Tibial nerve (tissue), 4 donors: ENCODE data around the gene CEP85.

Experiments
- CTCF ChIP-seq, 5 experiments: fragments of 200-600 bp in 3 of 5; fragments of 450-650 bp in 2 of 5; sonication (generic) in 3 of 5; IDR thresholded peaks; one replicate each; pipeline ENCODE4 v1.5.1; 2016 to 2019; ENCODE audit warnings: antibody characterized with exemption in 5 of 5, mild to moderate bottlenecking in 3 of 5, moderate library complexity in 2 of 5
- EP300 ChIP-seq, 2 donors: sonication (generic); formaldehyde crosslinking; IDR thresholded peaks; one replicate each; pipeline ENCODE4 v1.6.1; 2017; ENCODE audit warnings: antibody characterized with exemption in 2 of 2, mild to moderate bottlenecking in 1 of 2
- POLR2A ChIP-seq, 2 donors: fragments of 450-650 bp; IDR thresholded peaks; one replicate each; pipeline ENCODE4 v1.6.1; 2017; ENCODE audit warnings: antibody characterized with exemption in 2 of 2, mild to moderate bottlenecking in 2 of 2, moderate library complexity in 2 of 2

GRCh38 chr1:26269198-26269550 is 35.2 kb downstream of the CEP85 start:
- TF ChIP-seq CTCF (IDR thresholded peaks at IDR 0.05) = no peak
- no peak for TF ChIP-seq EP300 (IDR thresholded peaks at IDR 0.05)
- no peak for TF ChIP-seq POLR2A (IDR thresholded peaks at IDR 0.05)
